ENCODE data around the gene STX1B. TPM values are rescaled to one million over a fixed set of nuclear protein-coding genes. Genes with fewer than 3 reads are reported as not detected.
"Not testable (repeated sequence)": the region's sequence is repeated elsewhere in the genome, so short reads cannot be mapped to it uniquely, and the experiment has no call there.

The STX1B gene
- total and polyA plus RNA-seq, 9 donors, result 0.34 to 1.5 (median 0.94) TPM

GRCh38 chr16:30944352-30944751 is 66.1 kb downstream of the STX1B start:
- intact Hi-C loops (cut with DNase I), result no loop called here
- H3K27me3 ChIP-seq, result no peaks in the 10 kb centered on the region
- H3K27ac ChIP-seq, result no peak overlapping the region
- no peak for DNase-seq
- no peaks in the 10 kb centered on the region for H3K36me3 ChIP-seq
- H3K9me3 ChIP-seq, result no peaks in the 10 kb centered on the region
- TF ChIP-seq EP300 (IDR thresholded peaks at IDR 0.05) (no peak), CTCF (IDR thresholded peaks at IDR 0.05) (no peak), POLR2A (IDR thresholded peaks at IDR 0.05) (no peak)
- H3K4me3 ChIP-seq, result no peak overlapping the region
- H3K4me1 ChIP-seq (ENCODE audit: insufficient read depth), result no peaks in the 10 kb centered on the region

GRCh38 chr16:30942426-30942806 is 68.0 kb downstream of the STX1B start:
- Histone ChIP-seq H3K27me3 (no peaks in the 10 kb centered on the region), H3K4me3 (no peak overlapping the region), H3K36me3 (no peaks in the 10 kb centered on the region), H3K27ac (no peak overlapping the region), H3K4me1 (ENCODE audit: insufficient read depth) (no peaks in the 10 kb centered on the region), H3K9me3 (no peaks in the 10 kb centered on the region)
- TF ChIP-seq POLR2A (IDR thresholded peaks at IDR 0.05) (no peak), CTCF (IDR thresholded peaks at IDR 0.05) (no peak), EP300 (IDR thresholded peaks at IDR 0.05) (no peak)
- WGBS, 3 donors, result 80 to 81% (median 80%) methylated on average over 4 of the region's 4 CpGs
- intact Hi-C loops (cut with DNase I), result no loop called here
- DNase-seq, result no peak

GRCh38 chr16:30941600-30942425 is 68.6 kb downstream of the STX1B start:
- peak; percentile 58 to 77 (median 67) for DNase-seq
- no peaks in the 10 kb centered on the region for H3K9me3 ChIP-seq
- H3K27me3 ChIP-seq, result no peaks in the 10 kb centered on the region
- H3K27ac ChIP-seq, result no peak overlapping the region
- no peaks in the 10 kb centered on the region for H3K36me3 ChIP-seq
- 25 to 31% (median 27%) methylated on average over 12 to 15 of the region's 15 CpGs for WGBS, 3 donors
- TF ChIP-seq CTCF (IDR thresholded peaks at IDR 0.05), result peak; percentile 49 to 55 (median 55)
- no peak for TF ChIP-seq POLR2A (IDR thresholded peaks at IDR 0.05)
- TF ChIP-seq EP300 (IDR thresholded peaks at IDR 0.05), result no peak
- intact Hi-C loops (cut with DNase I), result no loop called here
- no peak overlapping the region for H3K4me3 ChIP-seq
- H3K4me1 ChIP-seq (ENCODE audit: insufficient read depth), result no peaks in the 10 kb centered on the region

- intact Hi-C loops (cut with DNase I), result not testable (repeated sequence)
- 88 to 92% (median 90%) methylated on average over 8 of the region's 8 CpGs for WGBS, 3 donors
These were observed 70.9 kb downstream of the STX1B start for GRCh38 chr16:30939571-30939970.

More at GRCh38 chr16:30939571-30939970, 70.9 kb downstream of the STX1B start:
- H3K4me3 ChIP-seq; H3K27ac ChIP-seq; H3K4me1 ChIP-seq (ENCODE audit: insufficient read depth); DNase-seq; H3K27me3 ChIP-seq; H3K36me3 ChIP-seq; H3K9me3 ChIP-seq: not testable (repeated sequence)

Small RNA genes lying within 50 kb of the gene (small RNA-seq; reads per million reads assigned to genes)
- not detected for gene AC135048.1

Other genes with a start within 250 kb of the STX1B start
- 10 to 100 TPM in 1 of 7 donors, 1 to 10 TPM in 6; 1.2 to 27.0 (median 5.1) TPM for gene CFAP119, start 248.6 kb downstream of the STX1B start, total RNA-seq
- 1 to 10 TPM; 2.1 to 4.6 TPM for gene CFAP119, start 248.6 kb downstream of the STX1B start, polyA plus RNA-seq
- gene RNF40, start 248.3 kb downstream of the STX1B start, total RNA-seq, result 100 to 1,000 TPM in 3 of 7 donors, 10 to 100 TPM in 4; 74.4 to 143 (median 94.3) TPM
- 100 to 1,000 TPM in 1 of 2 donors, 10 to 100 TPM in 1; 67.2 to 110 TPM for gene RNF40, start 248.3 kb downstream of the STX1B start, polyA plus RNA-seq
- gene ZNF629, start 223.4 kb downstream of the STX1B start, total RNA-seq, result 10 to 100 TPM in 6 of 7 donors, 1 to 10 TPM in 1; 9.4 to 26.3 (median 21.9) TPM
- 10 to 100 TPM in 1 of 2 donors, 1 to 10 TPM in 1; 8.2 to 12.4 TPM for gene ZNF629, start 223.4 kb downstream of the STX1B start, polyA plus RNA-seq
- gene BCL7C, start 116.6 kb downstream of the STX1B start, total RNA-seq, result 10 to 100 TPM; 34.4 to 54.8 (median 49.0) TPM
- 10 to 100 TPM; 13.3 to 44.1 TPM for gene BCL7C, start 116.6 kb downstream of the STX1B start, polyA plus RNA-seq
- 10 to 100 TPM in 5 of 7 donors, 1 to 10 TPM in 2; 7.0 to 22.4 (median 14.4) TPM for gene CTF1, start 114.0 kb downstream of the STX1B start, total RNA-seq
- 10 to 100 TPM in 1 of 2 donors, 1 to 10 TPM in 1; 7.9 to 16.2 TPM for gene CTF1, start 114.0 kb downstream of the STX1B start, polyA plus RNA-seq
- 10 to 100 TPM; 10.2 to 24.3 (median 15.4) TPM for gene FBXL19, start 87.1 kb downstream of the STX1B start, total RNA-seq
- gene FBXL19, start 87.1 kb downstream of the STX1B start, polyA plus RNA-seq, result 10 to 100 TPM in 1 of 2 donors, 1 to 10 TPM in 1; 1.6 to 12.4 TPM
- gene ORAI3, start 61.6 kb downstream of the STX1B start, total RNA-seq, result 10 to 100 TPM; 21.5 to 30.8 (median 24.1) TPM
- gene ORAI3, start 61.6 kb downstream of the STX1B start, polyA plus RNA-seq, result 10 to 100 TPM; 26.0 to 27.5 TPM
- gene SETD1A, start 52.9 kb downstream of the STX1B start, total RNA-seq, result 10 to 100 TPM in 5 of 7 donors, 1 to 10 TPM in 2; 5.0 to 31.8 (median 24.9) TPM
- 10 to 100 TPM in 1 of 2 donors, 1 to 10 TPM in 1; 5.8 to 17.1 TPM for gene SETD1A, start 52.9 kb downstream of the STX1B start, polyA plus RNA-seq
- 10 to 100 TPM in 4 of 7 donors, 1 to 10 TPM in 3; 8.0 to 24.5 (median 10.5) TPM for gene HSD3B7, start 25.4 kb downstream of the STX1B start, total RNA-seq
- gene HSD3B7, start 25.4 kb downstream of the STX1B start, polyA plus RNA-seq, result 1 to 10 TPM; 3.9 to 8.0 TPM
- 10 to 100 TPM; 26.2 to 73.8 (median 59.2) TPM for gene STX4, start 22.9 kb upstream of the STX1B start, total RNA-seq
- gene STX4, start 22.9 kb upstream of the STX1B start, polyA plus RNA-seq, result 10 to 100 TPM; 34.4 to 53.7 TPM
- gene ZNF668, start 63.6 kb upstream of the STX1B start, total RNA-seq, result 1 to 10 TPM; 4.2 to 7.4 (median 5.7) TPM
- 1 to 10 TPM; 1.3 to 6.7 TPM for gene ZNF668, start 63.6 kb upstream of the STX1B start, polyA plus RNA-seq
- gene ZNF646, start 63.8 kb upstream of the STX1B start, total RNA-seq, result 10 to 100 TPM; 12.4 to 16.3 (median 14.8) TPM
- gene ZNF646, start 63.8 kb upstream of the STX1B start, polyA plus RNA-seq, result 10 to 100 TPM in 1 of 2 donors, 1 to 10 TPM in 1; 2.3 to 12.0 TPM
- gene PRSS53, start 78.3 kb upstream of the STX1B start, total RNA-seq, result 1 to 10 TPM; 1.1 to 2.9 (median 1.5) TPM
- gene PRSS53, start 78.3 kb upstream of the STX1B start, polyA plus RNA-seq, result 1 to 10 TPM in 1 of 2 donors, under 1 TPM in 1; 0.30 to 1.4 TPM
- gene VKORC1, start 84.2 kb upstream of the STX1B start, total RNA-seq, result 100 to 1,000 TPM in 1 of 7 donors, 10 to 100 TPM in 6; 72.1 to 114 (median 84.5) TPM
- gene VKORC1, start 84.2 kb upstream of the STX1B start, polyA plus RNA-seq, result 100 to 1,000 TPM; 117 to 141 TPM
- gene BCKDK, start 97.7 kb upstream of the STX1B start, total RNA-seq, result 10 to 100 TPM; 34.1 to 51.9 (median 40.5) TPM
- gene BCKDK, start 97.7 kb upstream of the STX1B start, polyA plus RNA-seq, result 10 to 100 TPM; 18.6 to 29.2 TPM
- 100 to 1,000 TPM in 4 of 7 donors, 10 to 100 TPM in 3; 71.5 to 129 (median 105) TPM for gene KAT8, start 107.0 kb upstream of the STX1B start, total RNA-seq
- gene KAT8, start 107.0 kb upstream of the STX1B start, polyA plus RNA-seq, result 10 to 100 TPM; 66.4 to 87.0 TPM
- gene PRSS8, start 125.1 kb upstream of the STX1B start, total RNA-seq, result 10 to 100 TPM in 1 of 7 donors, 1 to 10 TPM in 4, not detected in 2; 1.4 to 47.0 (median 2.4) TPM
- gene PRSS8, start 125.1 kb upstream of the STX1B start, polyA plus RNA-seq, result under 1 TPM in 1 of 2 donors, not detected in 1; 0.05 TPM
- 1 to 10 TPM in 4 of 7 donors, under 1 TPM in 2, not detected in 1; 0.28 to 2.1 (median 1.3) TPM for gene PRSS36, start 139.4 kb upstream of the STX1B start, total RNA-seq
- under 1 TPM in 1 of 2 donors, not detected in 1; 0.96 TPM for gene PRSS36, start 139.4 kb upstream of the STX1B start, polyA plus RNA-seq
- 100 to 1,000 TPM in 5 of 7 donors, 10 to 100 TPM in 2; 62.2 to 436 (median 355) TPM for gene FUS, start 169.5 kb upstream of the STX1B start, total RNA-seq
- 100 to 1,000 TPM; 309 to 469 TPM for gene FUS, start 169.5 kb upstream of the STX1B start, polyA plus RNA-seq
- gene PYCARD, start 192.1 kb upstream of the STX1B start, total RNA-seq, result 10 to 100 TPM in 6 of 7 donors, 1 to 10 TPM in 1; 9.4 to 35.8 (median 20.2) TPM
- gene PYCARD, start 192.1 kb upstream of the STX1B start, polyA plus RNA-seq, result 10 to 100 TPM in 1 of 2 donors, 1 to 10 TPM in 1; 1.8 to 28.1 TPM
- gene TRIM72, start 203.5 kb upstream of the STX1B start, total RNA-seq, result under 1 TPM in 3 of 7 donors, not detected in 4; 0.05 to 0.11 (median 0.07) TPM
- gene TRIM72, start 203.5 kb upstream of the STX1B start, polyA plus RNA-seq, result under 1 TPM in 1 of 2 donors, not detected in 1; 0.01 TPM
- not detected for gene PYDC1, start 206.5 kb upstream of the STX1B start, total RNA-seq
- gene PYDC1, start 206.5 kb upstream of the STX1B start, polyA plus RNA-seq, result not detected
- 1 to 10 TPM; 2.3 to 8.2 (median 4.1) TPM for gene ITGAM, start 249.3 kb upstream of the STX1B start, total RNA-seq
- 1 to 10 TPM; 1.7 to 6.8 TPM for gene ITGAM, start 249.3 kb upstream of the STX1B start, polyA plus RNA-seq

Measured in ovary (tissue), 9 donors.